GM10266 (cell line): ENCODE data around the gene PPAN.
A peak's percentile ranks its signal among the peaks of the same experiment; 100 is the strongest.

Source experiments
- DNase-seq: peaks from one replicate; pipeline ENCODE4 v3.0.0; 2012; ENCODE audit errors: extremely low spot score
- TF ChIP-seq, protein P1 (sequence below): IDR thresholded peaks from 2 replicates; pipeline ENCODE4 v1.5.1; 2012; ENCODE audit warnings: mild to moderate bottlenecking, low read depth; ENCODE audit not compliant: control insufficient read depth, insufficient read depth; ENCODE audit errors: missing control alignments

PPAN gene

DNA sequence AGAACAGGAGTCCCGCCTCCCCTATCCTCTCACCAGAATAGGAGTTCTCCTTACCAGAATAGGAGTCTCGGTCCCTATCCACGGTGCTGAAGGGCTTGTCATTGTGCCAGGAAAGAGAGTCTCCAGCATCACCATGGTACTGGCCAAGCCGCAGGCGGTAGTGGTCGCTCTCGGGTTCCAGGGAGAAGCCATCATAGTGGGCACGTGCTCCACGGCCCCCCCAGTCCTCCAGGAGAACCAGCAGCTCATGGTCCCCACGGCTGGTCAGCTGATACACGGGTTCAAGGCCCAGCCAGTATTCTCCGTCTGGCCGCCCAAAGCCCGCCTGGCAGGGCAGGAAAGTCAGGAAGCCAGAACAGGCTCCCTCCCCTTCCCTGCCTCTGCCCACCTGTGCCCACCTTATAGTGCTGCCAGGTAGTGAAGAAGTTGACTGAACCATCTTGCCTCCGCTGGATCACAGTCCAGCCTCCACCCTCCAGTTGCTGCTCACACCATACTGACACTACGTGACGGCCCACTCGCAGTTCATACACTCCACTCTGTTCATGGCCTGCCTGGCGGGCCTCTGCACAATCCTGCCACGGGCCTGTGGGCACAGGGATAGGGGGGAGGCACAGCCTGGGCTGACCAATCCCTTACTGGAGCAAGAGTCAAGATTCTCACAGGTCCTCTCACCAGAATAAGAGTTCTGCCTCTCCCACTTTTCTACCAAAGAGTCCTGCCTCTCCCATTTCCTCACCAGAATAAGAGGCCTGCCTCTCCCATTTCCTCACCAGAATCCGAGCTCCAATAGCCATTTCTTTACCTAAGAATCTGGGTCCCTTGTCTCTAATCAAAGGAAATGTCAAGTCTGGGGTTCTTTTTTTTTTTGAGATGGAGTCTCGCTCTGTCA is 12.6 kb upstream of the PPAN start:
- DNase-seq: no peak
- TF ChIP-seq, protein P1, sequence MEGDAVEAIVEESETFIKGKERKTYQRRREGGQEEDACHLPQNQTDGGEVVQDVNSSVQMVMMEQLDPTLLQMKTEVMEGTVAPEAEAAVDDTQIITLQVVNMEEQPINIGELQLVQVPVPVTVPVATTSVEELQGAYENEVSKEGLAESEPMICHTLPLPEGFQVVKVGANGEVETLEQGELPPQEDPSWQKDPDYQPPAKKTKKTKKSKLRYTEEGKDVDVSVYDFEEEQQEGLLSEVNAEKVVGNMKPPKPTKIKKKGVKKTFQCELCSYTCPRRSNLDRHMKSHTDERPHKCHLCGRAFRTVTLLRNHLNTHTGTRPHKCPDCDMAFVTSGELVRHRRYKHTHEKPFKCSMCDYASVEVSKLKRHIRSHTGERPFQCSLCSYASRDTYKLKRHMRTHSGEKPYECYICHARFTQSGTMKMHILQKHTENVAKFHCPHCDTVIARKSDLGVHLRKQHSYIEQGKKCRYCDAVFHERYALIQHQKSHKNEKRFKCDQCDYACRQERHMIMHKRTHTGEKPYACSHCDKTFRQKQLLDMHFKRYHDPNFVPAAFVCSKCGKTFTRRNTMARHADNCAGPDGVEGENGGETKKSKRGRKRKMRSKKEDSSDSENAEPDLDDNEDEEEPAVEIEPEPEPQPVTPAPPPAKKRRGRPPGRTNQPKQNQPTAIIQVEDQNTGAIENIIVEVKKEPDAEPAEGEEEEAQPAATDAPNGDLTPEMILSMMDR: no peak

DNA sequence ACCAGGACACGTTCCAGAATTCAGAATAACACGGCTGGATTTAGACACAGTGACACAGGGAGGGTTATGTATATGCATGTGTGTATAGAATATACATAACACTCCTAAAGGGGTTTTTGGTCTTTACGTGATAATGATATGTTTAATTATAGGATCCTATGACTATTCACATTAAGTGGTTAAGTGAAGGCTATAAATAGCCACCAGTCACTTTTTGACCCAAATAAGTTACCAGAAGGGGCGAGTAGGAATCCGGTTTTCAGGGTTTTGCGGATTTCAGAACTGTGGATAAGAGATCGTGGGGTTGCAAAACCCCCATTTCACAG is 10.6 kb upstream of the PPAN start:
- no peak for DNase-seq
- TF ChIP-seq, protein P1: no peak

DNA sequence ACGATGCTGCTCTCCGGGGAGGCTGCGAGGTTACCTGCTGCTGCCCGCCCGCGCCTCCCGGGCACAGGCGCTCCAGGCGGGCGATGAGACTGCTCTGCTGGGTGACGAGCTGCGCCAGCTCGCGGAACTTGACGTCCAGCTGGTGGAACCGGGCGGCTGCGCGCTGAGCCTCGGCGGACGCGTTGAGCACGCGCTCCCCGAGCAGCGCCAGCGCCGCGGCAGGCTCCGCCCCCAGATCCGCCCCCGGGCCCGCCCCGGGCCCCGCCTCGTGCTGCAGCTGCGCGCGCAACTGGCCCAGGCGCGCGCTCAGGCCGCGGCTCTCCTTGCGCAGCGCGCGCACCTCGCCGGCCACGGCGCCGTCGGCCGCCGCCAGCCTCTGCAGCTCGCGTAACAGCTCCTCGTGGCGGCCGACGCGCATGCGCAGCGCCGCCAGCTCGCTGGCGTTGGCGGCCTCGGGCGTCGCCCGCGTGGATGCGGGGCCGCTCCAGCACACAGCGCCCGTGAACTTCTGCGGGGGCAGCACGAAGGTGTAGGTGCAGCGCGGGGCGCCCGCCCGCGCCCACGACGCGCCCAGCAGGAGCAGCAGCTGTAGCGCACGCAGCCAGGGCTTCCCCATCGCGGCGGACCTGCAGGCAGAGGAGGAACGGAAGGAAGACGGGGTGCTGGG is 10.1 kb upstream of the PPAN start:
- TF ChIP-seq, protein P1: no peak
- peak; percentile 99 for DNase-seq

DNA sequence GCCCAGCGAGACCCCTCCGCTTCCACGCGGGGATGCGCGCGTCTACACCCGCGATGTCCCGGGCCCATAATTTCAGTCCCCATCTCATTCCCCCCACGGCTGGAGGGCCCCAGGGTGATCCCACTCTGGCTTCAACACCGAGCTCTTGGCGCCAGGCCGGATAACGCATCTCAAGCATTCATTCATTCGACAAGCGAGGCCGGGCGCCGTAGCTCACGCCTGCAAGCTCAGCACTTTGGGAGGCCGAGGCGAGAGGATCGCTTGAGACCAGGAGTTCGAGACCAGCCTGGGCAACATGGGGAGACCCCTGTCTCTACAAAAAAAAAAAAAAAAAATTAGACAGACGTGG is 9.6 kb upstream of the PPAN start:
- DNase-seq: no peak
- TF ChIP-seq, protein P1: no peak

DNA sequence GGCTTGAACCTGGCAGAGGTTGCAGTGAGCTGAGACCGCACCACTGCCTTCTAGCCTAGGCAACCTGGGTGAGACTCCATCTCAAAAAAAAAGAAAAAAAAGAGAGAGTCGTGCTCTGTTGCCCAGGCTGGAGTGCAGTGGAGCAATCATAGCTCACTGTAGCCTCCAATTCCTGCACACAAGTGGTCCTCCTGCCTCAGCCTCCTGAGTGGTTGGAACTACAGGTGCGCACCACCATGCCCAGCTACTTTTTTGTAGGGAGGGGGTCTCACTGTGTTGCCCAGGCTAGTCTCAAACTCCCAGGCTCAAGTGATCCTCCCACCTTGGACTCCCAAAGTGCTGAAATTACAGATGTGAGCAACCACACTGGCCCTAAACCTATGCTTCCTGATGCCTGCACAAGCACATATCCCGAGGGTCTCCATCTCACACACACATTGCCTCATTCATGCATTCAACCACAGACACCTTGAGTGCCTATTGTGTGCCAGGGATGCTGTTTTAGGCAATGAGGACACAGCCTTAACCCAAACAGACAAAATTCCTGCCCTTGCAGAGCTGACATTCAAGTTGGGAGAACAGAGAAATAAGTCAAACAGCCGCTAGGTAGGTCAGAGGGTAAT is 5.9 kb upstream of the PPAN start:
- TF ChIP-seq, protein P1: no peak
- DNase-seq: no peak

DNA sequence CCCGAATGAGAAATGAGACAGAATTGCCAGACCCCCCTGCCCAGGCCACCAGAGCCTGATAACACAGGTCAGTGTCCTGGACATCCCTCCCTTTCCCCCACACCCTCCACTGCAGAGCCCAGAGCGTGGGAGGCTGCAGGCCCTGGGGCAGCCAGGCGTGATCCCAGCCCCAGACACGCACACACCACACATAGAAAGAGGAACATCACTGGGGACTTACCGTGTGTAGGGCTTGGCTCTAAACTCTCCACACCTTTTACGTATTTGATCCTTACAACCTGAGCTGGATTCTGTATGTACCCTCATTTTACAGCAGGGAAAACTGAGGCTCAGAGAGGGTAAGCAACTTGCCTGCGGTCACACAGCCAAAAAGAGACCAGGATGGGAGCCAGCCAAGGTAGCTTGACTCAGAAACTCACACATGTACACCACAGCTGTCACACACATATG is 3.4 kb upstream of the PPAN start:
- TF ChIP-seq, protein P1: no peak
- peak; percentile 76 for DNase-seq

DNA sequence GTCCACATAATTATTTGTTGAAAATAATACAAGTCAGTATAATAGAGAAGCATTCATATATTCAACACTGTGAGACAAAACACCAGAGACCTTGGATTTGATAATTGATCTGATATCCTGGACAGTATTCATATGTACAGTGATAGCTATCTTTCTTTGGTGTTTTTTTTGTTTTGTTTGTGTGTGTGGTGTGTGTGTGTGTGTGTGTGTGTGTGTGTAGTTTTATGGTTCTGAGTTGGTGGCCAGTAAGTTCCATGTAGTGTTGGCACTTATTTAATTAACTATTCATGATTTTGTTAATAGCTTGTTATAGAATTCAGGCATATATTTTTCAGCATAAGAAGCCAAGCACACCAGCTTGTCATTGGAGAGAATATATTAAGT is 2.0 kb upstream of the PPAN start:
- no peak for DNase-seq
- TF ChIP-seq, protein P1: no peak
